GM21529 (cell line): ENCODE results near the gene POLE.

ENCODE experiments used
- ATAC-seq: cut with Tn5 transposase; IDR thresholded peaks from one replicate; pipeline ENCODE4 v1.9.1; 2021; ENCODE audit not compliant: unreplicated experiment

POLE gene

GRCh38 chr12:132653567-132654290 lies 33.4 kb downstream of the POLE start:
- no peak for ATAC-seq

- ATAC-seq = no peak
These were observed 35.6 kb downstream of the POLE start for GRCh38 chr12:132651444-132652100.

GRCh38 chr12:132649226-132649945 lies 37.8 kb downstream of the POLE start:
- ATAC-seq = no peak

GRCh38 chr12:132648616-132649225 lies 38.4 kb downstream of the POLE start:
- ATAC-seq = no peak

GRCh38 chr12:132647858-132648257 lies 39.3 kb downstream of the POLE start:
- ATAC-seq = no peak

- no peak for ATAC-seq
These were observed 40.3 kb downstream of the POLE start for GRCh38 chr12:132646850-132647249.

GRCh38 chr12:132642846-132643835 lies 44.0 kb downstream of the POLE start:
- ATAC-seq = no peak

- ATAC-seq = no peak
These were observed 45.1 kb downstream of the POLE start for GRCh38 chr12:132641811-132642650.

- ATAC-seq = no peak
These were observed 46.2 kb downstream of the POLE start for GRCh38 chr12:132640936-132641335.

GRCh38 chr12:132639956-132640520 lies 47.1 kb downstream of the POLE start:
- ATAC-seq = no peak

GRCh38 chr12:132638541-132639408 lies 48.4 kb downstream of the POLE start:
- no peak for ATAC-seq

GRCh38 chr12:132637811-132638210 lies 49.3 kb downstream of the POLE start:
- ATAC-seq = no peak

GRCh38 chr12:132635076-132635955 lies 51.8 kb downstream of the POLE start:
- ATAC-seq = no peak

- no peak for ATAC-seq
These were observed 52.6 kb downstream of the POLE start for GRCh38 chr12:132634411-132634990.

GRCh38 chr12:132633901-132634300 lies 53.2 kb downstream of the POLE start:
- no peak for ATAC-seq

GRCh38 chr12:132633398-132633797 lies 53.7 kb downstream of the POLE start:
- ATAC-seq = no peak
